ENCODE measurements around the gene PRR5L.
A peak's percentile ranks its signal among the peaks of the same experiment; 100 is the strongest.
"Not testable (repeated sequence)": the region's sequence is repeated elsewhere in the genome, so short reads cannot be mapped to it uniquely, and the experiment has no call there.

The PRR5L gene

DNA sequence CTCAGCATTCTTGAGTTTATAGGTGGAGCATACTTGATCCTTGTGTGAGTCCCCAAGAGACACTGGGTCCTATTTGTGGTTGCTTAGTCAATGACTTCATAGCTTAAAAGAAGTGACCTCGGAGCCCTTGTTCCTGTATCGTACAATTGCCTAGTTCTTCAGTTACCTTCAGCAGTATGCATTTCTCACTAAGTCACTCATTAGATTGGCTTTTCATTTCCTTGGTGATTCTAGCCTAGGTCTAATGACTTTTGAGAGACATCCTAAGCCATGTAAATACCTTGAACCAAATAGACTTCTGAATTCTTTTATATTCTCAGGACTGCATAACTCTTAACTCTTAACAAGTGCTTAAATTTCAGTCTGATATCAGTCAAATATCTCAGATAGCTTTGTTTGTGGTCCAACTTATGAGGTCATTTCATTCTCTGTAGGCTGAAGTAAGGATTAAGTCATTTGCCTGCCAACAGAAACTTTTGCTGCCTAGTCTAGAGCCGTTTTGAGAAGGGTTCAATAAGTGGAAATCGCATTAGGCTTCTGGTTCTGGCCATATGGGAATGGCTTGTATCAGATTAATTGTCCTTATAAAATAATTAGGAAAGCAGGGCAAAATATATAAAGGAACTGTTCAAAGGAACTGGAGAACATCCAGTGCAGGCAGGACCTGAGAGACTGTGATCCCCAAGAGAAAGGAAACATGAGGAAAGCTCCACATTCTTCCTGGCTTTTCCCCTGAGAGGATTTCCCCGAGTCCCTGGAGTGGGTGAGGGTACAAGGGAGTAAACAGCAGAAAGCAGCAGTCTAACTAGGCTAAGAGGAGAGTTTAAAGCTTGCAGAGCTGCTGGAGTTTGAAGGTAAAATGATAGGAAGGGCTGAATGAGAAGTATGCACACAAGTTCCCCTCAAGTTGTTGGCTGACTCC lies 174.1 kb downstream of the PRR5L start:
- no peak for DNase-seq

DNA sequence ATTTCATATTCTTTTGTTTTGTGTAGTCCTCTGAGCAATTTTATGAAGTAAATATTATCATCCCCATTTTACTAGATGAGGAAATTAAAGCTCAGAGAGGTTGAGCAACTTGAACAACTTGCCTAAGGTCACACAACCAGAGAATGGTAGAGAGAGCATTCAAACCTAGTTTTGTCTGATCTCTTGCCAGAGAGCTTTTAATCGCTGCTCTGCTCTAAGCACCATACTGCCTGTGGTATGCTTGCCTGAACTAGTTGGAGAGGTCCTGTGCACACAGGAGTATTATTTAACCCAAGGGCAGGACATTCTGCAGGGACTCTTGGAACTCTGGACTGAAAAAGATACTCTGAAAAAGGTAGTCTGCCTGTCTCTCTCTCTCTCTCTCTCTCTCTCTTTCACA lies 175.5 kb downstream of the PRR5L start:
- DNase-seq = no peak

GRCh38 chr11:36475192-36475591 lies 179.1 kb downstream of the PRR5L start:
- DNase-seq = no peak

DNA sequence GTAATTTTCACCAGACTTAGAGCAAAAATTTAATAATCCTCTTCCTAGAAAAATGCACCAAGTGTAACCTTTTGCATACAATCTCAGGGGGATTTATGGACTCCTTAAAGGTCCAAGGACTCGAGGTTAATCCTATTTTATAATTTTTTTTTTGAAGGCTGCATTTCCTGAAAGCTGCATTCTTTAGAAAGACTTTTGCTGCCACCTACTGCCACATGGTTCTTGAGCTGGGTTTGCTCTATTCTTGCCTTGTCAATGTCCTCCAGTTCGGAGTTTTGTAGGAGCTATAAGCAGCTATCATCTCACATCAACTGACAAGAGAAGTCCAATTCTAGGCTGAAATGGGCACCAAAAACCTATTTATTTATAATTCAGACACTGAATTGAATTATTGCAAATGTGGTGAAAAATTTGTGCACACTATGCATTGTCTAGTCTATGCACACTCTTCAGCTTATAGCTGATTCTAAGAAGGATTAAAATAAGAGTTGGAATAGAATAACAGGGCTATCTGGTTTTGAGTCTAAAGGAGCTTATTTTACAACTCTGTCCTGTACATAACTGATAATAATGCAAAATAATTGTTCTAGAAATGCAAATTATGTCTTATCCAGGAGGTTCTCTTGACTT lies 182.7 kb downstream of the PRR5L start:
- DNase-seq = peak; percentile 62

GRCh38 chr11:36480833-36481232 lies 184.7 kb downstream of the PRR5L start:
- no peak for DNase-seq

- not testable (repeated sequence) for DNase-seq
Observed at GRCh38 chr11:36483042-36483441, 187.0 kb downstream of the PRR5L start.

GRCh38 chr11:36485298-36486002 lies 189.4 kb downstream of the PRR5L start:
- no peak for DNase-seq

GRCh38 chr11:36487619-36488018 lies 191.5 kb downstream of the PRR5L start:
- no peak for DNase-seq

DNA sequence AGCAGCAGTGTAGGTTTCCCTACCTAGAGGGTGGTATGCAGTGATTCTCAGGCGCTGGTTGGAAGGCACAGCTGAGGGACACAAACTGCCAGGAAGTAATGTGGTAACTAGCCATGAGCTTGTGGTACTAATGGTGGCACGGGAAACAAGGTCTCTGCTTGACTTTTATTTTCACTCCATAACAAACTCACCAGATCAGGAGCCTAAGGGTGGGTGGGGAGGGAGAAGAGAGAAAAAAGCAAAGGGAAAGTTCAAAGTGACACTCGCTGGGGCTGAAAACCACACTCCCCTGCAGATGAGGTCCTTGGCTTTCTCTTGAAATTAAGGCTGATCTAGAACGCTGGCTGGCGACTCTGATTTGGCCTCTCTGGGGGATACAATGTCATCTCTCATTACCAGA lies 192.0 kb downstream of the PRR5L start:
- DNase-seq = peak; percentile 17

DNA sequence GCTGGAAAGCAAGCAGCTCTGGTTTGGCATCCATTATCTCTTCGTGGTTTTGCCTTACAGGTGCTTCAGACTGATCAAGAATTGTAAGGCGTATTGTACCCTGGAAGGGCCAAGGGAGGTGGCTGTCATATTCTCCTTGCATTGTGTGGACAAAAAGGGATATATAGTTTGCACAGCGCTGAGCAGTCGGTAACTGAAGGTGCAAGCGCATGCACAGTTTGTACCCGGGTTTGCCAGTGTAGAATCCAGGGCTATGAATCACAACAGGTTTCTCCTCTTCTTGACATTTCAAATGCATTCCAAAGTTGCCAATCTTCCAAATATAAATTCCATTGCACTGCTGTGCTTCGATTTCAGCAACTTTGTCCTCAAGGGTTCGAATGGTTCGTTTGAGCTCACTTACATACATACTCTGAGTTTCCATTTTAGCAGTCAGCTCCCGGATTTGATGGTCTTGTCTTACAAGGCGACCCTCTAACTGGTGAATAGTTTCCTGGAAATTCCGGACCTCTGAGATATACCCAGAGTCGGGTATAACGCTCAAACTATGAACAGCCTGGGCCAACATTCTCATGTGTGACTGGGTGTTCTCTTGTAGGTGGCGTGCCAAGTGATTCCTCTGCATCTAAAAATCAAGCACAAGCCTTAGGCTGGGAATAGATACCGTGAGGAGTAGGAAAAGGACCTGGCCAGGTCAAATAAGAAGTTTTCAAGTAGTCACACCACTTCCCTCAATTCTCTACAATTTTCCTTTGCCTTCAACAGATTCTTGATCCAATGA lies 194.1 kb downstream of the PRR5L start:
- no peak for DNase-seq

DNA sequence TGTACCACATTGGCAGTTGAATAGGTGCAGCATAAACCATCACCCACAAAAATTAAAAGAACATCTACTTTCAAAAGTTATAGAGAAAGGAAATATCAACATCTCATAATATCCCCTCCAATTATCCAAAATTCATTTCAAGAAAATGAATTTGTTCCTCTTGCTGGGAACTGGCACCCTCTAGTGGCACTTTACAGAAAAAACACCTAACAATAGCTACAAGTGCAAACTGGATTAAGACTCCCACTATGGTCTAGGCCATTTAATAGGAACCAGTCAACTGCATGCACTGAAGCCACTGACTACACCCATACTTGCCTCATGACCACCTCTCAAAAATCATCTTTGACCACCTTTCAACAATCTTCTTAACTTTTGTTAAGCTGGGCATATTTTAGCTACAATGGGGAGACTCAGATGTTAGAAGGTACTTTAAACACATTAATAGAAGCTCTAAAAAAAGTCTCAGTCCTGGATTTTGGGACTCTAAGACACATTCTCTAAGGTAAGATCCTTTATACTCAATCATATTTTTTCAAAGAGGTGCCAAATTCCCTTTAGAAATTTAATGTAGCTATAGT lies 196.7 kb downstream of the PRR5L start:
- peak; percentile 72 for DNase-seq

- no peak for DNase-seq
Observed at GRCh38 chr11:36493332-36493731, 197.2 kb downstream of the PRR5L start.

DNA sequence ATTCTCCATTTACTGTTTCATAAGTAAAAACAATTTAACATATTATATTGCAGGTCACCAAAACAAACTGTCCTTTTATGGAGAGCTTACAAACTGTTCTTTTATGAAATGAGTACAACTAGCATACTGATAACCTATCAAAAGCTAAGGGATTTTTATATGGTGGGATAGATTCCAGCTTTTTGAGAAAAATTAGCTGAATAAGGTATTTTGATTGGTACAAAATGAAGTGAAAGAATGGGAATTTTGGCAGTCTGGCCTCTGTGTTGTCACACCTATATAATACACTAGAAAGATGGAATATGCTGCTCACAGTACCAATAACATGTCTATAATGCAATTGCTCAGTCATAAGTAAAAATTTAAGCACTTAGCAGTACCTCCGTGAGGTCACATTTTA lies 202.6 kb downstream of the PRR5L start:
- DNase-seq = no peak

- no peak for DNase-seq
Observed at GRCh38 chr11:36499315-36499714, 203.2 kb downstream of the PRR5L start.

DNA sequence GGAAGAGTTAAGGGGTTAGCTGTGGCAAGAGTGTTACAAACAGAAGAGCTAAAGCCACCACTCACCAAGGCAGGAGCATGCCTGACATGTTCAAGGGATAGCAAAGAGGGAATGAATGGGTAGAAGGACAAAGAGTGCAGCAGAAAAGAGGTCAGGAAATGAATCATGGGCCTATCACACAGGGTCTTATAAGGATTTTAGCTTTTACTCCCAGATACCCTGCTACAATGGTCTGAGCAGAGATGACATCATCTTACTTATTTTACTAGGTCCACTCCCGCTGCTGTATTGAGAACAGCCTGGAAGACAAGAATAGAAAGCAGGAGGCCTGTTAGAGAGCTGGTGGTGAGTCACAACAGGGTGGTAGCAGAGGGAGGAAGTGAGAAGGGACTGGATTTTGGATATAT lies 204.2 kb downstream of the PRR5L start:
- DNase-seq = no peak

DNA sequence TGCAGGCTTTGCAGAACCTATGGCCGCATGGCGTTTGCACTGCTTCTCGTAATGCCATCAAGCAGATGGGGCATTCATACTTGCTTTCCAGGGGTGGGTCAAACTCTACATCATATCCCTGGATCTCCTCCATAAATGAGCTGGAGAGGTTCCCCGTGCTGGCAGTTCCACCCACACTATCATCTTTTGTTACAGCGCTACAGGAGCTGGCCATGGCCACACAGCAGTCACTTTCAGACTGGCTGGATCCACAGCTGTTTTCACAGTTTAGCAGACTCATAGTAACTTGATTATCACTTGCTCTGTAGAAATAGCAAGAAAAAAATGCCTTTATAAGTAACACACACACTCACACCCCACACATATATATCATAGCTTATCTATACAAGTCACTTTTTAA lies 205.1 kb downstream of the PRR5L start:
- no peak for DNase-seq

GRCh38 chr11:36507824-36508489 lies 211.9 kb downstream of the PRR5L start:
- DNase-seq = no peak

- DNase-seq = no peak
Observed at GRCh38 chr11:36508743-36509142, 212.7 kb downstream of the PRR5L start.

DNA sequence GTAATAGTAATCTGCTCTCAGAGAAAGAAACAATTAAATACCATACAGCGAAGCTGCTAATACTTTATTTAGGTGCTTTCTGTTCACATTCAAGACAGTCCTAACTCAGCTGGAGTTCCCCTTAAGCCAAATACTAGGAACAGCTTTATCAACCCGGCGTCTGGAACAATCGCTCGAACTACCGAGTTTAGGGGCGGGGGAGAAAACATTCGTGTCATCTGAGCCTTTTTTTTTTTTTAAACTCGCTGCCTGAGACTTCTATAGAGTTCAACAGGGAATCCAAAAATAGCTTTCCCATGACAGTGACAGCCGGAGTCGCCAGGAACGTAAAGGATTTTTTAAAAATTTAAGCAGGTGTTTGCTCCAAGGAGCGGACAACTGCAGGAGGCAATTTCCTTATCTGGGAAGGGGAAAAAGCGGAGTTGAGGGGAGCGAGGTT lies 213.1 kb downstream of the PRR5L start:
- peak; percentile 60 for DNase-seq

DNA sequence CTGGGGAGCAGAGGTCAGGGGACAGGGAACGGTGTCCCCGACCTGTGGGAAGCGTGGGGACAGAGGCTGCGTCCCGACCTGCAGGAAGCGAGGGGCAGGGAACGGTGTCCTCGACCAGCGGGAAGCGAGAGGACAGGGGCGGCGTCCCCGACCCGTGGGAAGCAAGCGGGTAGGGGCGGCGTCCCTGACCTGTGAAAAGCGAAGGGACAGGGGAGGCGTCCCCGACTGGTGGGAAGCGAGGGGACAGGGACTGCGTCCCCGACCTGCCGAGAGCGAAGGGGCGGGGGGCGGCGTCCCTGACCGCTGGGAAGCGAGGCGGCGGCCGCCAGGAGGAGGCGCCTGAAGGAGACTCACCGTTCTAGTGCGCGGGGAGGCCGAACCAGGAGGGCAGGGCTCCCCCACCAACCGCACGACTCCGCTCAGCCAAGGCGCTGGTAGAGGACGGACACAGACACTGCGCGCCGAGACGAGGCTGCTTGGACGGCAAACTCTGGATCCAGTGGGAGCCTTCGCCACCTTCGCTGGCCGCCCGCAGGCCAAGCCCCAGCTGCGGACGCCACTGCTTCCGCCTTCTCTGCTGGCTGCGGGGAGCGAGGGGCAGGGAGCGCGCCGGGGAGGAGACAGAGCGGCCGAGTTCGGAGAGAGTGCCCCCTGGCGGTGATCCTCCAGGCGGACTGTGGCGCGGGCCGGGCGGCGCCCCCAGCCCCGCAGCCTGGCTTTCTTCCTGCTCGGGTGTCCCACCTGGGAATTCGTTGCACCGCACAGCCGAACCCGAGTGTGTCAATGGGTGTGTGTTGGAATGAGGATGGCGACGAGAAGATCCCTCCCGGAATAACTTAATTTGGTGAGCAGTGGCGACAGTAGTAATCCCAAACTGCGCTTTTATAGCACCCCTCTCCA lies 213.9 kb downstream of the PRR5L start, which contains the start of gene TRAF6:
Gene TRAF6, minus strand, starts transcription at position 579 of the 900 bp plus-strand sequence. CDS start 8,757 bp downstream, outside the sequence.
- peak; percentile 87 for DNase-seq

DNA sequence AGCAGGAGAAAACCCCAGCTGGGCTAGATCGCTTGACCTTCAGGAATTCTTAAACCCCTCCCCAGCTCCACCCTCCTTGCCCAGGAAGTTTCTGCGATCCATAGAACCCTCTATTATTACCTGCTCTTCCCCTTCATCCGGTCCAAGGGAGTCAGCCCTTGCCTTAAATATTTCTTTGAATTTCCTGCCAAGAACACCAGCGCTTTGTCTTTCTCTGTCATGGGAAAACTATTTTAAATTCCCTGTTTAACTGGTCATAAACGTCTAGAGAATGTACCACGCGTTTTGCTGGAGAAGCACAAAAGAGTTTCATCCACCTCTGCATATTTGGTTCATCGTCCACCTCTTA lies 214.5 kb downstream of the PRR5L start:
- no peak for DNase-seq

Data from CD4-positive, alpha-beta T cell treated with Interleukin-17A for 1 hour (primary cell).